ENCODE data around the gene EXOC1. TPM values are rescaled to one million over a fixed set of nuclear protein-coding genes. Genes with fewer than 3 reads are reported as not detected.
A peak's percentile ranks its signal among the peaks of the same experiment; 100 is the strongest.

Gene EXOC1
- total RNA-seq, 1 experiment from 2014 or later, result 24.1 TPM

DNA sequence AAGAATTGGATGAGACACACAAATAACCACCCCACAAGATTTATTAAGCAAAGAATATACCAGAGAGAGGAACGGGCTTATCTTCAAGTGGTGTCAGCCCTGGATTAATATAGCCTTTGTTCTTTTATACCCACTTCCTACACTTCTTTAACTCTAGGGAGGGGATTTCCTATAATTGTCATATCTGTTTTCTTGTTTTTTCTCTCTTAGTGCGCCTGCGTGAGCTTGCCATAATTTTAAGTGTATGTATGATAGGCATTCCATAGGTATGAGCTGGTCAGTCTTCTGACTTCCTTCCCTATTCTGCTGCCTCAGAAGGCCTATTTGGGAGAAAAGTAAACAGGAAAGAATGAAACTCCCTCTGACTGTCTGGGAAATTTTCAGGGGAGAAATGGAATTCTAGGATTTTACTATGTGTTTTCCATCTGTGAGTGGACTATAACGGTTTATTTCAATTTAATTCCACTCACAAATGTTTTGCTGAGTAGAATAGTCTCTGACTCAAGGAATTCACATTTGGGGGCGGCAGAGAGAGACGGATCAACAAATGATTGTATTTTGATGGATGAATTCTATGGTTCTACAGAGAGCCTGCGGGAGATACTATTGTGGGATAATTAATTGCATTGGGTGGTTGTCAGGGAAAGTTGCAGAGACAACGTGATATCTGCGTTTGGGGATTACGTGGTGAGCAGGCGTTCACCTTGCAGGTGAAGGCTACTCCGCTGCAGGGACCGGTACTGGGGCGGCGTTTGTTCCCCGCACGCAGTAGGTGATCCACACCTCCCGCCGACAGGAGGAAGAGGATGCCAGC lies 94.7 kb downstream of the EXOC1 start:
- peak overlapping the region; percentile 87 for H3K27ac ChIP-seq (ENCODE audit: low read length)
- no peaks in the 10 kb centered on the region; the same call in 1 of the 2 replicates for H3K36me3 ChIP-seq (ENCODE audit: control insufficient read depth, insufficient read depth, low read length)
- TF ChIP-seq, protein P1, sequence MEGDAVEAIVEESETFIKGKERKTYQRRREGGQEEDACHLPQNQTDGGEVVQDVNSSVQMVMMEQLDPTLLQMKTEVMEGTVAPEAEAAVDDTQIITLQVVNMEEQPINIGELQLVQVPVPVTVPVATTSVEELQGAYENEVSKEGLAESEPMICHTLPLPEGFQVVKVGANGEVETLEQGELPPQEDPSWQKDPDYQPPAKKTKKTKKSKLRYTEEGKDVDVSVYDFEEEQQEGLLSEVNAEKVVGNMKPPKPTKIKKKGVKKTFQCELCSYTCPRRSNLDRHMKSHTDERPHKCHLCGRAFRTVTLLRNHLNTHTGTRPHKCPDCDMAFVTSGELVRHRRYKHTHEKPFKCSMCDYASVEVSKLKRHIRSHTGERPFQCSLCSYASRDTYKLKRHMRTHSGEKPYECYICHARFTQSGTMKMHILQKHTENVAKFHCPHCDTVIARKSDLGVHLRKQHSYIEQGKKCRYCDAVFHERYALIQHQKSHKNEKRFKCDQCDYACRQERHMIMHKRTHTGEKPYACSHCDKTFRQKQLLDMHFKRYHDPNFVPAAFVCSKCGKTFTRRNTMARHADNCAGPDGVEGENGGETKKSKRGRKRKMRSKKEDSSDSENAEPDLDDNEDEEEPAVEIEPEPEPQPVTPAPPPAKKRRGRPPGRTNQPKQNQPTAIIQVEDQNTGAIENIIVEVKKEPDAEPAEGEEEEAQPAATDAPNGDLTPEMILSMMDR (IDR thresholded peaks at IDR 0.05), result no peak
- TF ChIP-seq TCF7L2 (IDR thresholded peaks at IDR 0.05; ENCODE audit: low read depth, low read length) (0 out of 2 replicates have a peak, but pooled peaks have one; percentile 28), POLR2AphosphoS5 (IDR thresholded peaks at IDR 0.05; ENCODE audit: low read depth, low read length) (no peak), SIN3A (IDR thresholded peaks at IDR 0.05; ENCODE audit: borderline replicate concordance, insufficient read depth, low read depth, low read length) (no peak)
- TF ChIP-seq, protein P2, sequence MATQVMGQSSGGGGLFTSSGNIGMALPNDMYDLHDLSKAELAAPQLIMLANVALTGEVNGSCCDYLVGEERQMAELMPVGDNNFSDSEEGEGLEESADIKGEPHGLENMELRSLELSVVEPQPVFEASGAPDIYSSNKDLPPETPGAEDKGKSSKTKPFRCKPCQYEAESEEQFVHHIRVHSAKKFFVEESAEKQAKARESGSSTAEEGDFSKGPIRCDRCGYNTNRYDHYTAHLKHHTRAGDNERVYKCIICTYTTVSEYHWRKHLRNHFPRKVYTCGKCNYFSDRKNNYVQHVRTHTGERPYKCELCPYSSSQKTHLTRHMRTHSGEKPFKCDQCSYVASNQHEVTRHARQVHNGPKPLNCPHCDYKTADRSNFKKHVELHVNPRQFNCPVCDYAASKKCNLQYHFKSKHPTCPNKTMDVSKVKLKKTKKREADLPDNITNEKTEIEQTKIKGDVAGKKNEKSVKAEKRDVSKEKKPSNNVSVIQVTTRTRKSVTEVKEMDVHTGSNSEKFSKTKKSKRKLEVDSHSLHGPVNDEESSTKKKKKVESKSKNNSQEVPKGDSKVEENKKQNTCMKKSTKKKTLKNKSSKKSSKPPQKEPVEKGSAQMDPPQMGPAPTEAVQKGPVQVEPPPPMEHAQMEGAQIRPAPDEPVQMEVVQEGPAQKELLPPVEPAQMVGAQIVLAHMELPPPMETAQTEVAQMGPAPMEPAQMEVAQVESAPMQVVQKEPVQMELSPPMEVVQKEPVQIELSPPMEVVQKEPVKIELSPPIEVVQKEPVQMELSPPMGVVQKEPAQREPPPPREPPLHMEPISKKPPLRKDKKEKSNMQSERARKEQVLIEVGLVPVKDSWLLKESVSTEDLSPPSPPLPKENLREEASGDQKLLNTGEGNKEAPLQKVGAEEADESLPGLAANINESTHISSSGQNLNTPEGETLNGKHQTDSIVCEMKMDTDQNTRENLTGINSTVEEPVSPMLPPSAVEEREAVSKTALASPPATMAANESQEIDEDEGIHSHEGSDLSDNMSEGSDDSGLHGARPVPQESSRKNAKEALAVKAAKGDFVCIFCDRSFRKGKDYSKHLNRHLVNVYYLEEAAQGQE (IDR thresholded peaks at IDR 0.05; ENCODE audit: insufficient read depth in 1 of 2, low read depth in 2 of 2, low read length in 1 of 2), result no peak
- H3K4me1 ChIP-seq (ENCODE audit: control insufficient read depth, insufficient read depth, low read length), result peaks cover 15% of the 10 kb centered on the region
- ChIA-PET CTCF (interaction anchor here (0.7 kb wide), 1 partner anchor 54 kb away, joined by 3 read pairs; no protein-coding TSS in a partner anchor), POLR2A (interaction anchor here (0.6 to 0.9 kb wide), 2 partner anchors 101 to 439 kb away, joined by 3 read pairs; partner anchors contain the start of gene AASDH)
- intact Hi-C loops (cut with micrococcal nuclease; ENCODE audit: unreplicated experiment) (loop anchor here (5.0 kb wide), 1 partner anchor 354 kb away; no protein-coding TSS in a partner anchor), in situ Hi-C loops (cut with HindIII; ENCODE audit: low pct_unique_long_range_greater_than_20kb, low sequenced_read_pairs) (no loop called here)
- peak overlapping the region; percentile 60 to 90 for H3K4me3 ChIP-seq (ENCODE audit: low read depth in 2 of 2, low read length in 2 of 2)
- no peaks in the 10 kb centered on the region for H3K27me3 ChIP-seq (ENCODE audit: control insufficient read depth, insufficient read depth, low read length)
- BruUV-seq (replicated peaks), result no TSS peak
- ATAC-seq (peak; percentile 70), DNase-seq (ENCODE audit: low read depth, low spot score) (peak; percentile 84)
- no peaks in the 10 kb centered on the region for H3K9me3 ChIP-seq (ENCODE audit: control insufficient read depth, insufficient read depth, low read depth, low read length)

DNA sequence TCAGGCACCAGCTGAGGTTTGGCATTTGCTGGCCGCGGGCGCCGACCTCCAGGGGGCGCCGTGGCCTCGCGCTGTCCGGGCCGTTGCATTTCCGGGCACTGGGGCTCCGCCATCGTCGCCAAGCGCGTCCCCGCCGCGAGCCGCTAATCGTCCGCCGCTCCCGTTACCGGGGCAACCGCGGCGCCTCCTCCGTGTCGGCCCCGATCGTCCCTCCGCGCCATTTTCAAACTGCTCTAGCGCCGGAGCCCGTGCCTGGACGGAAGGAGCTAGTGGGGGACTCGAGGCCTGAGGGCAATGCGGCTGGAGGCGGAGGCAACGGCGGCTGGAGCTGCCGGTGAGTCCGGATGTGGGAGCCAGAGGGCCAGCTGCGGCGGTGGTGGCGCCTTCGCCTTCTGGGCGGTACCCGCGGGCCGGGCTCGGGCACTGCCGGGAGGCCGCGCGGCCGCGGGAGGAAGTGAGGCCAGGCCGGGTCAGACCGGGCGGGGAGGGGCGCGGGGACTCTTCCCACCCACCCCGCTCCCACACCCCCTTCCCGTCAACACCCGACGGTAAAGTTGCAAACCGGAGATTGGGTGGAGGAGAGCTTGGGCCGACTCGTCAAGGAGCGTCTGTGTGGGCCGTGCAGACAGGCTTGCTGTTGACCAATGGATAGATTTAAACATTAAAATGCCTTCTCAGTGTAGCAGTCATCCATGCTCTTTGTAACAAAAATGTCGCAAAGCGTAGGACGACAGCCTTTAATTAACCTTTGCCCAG lies 95.5 kb downstream of the EXOC1 start, which contains the start of gene CEP135:
TSS of gene CEP135 (plus strand) at position 220 of the 756 bp plus-strand sequence. CDS start 3,186 bp downstream, outside the sequence.
- Histone ChIP-seq H3K27ac (ENCODE audit: low read length) (peak within 1 kb of the TSS; percentile 88), H3K27me3 (ENCODE audit: control insufficient read depth, insufficient read depth, low read length) (no peaks in the 10 kb centered on the region), H3K4me1 (ENCODE audit: control insufficient read depth, insufficient read depth, low read length) (peaks cover 15% of the 10 kb centered on the region), H3K9me3 (ENCODE audit: control insufficient read depth, insufficient read depth, low read depth, low read length) (no peaks in the 10 kb centered on the region), H3K4me3 (ENCODE audit: low read depth in 2 of 2, low read length in 2 of 2) (peak within 1 kb of the TSS; percentile 60 to 90), H3K36me3 (ENCODE audit: control insufficient read depth, insufficient read depth, low read length) (peaks cover 2% of the 10 kb centered on the region)
- peak; percentile 93 for ATAC-seq
- intact Hi-C loops (cut with micrococcal nuclease; ENCODE audit: unreplicated experiment) (loop anchor here (5.0 kb wide), 1 partner anchor 353 kb away; no protein-coding TSS in a partner anchor), in situ Hi-C loops (cut with HindIII; ENCODE audit: low pct_unique_long_range_greater_than_20kb, low sequenced_read_pairs) (no loop called here)
- CTCF ChIA-PET, result interaction anchor here (0.5 to 0.9 kb wide), 4 partner anchors 29 to 496 kb away, joined by 3 to 5 read pairs (median 3); no protein-coding TSS in a partner anchor
- DNase-seq (ENCODE audit: low read depth, low spot score), result peak; percentile 61
- POLR2A ChIA-PET, result interaction anchor here (0.6 to 0.9 kb wide), 4 partner anchors 12 to 491 kb away, joined by 3 to 5 read pairs (median 3); partner anchors contain the start of gene AASDH
- BruUV-seq (replicated peaks), result no TSS peak
- TF ChIP-seq, protein P1 (IDR thresholded peaks at IDR 0.05), result peak; percentile 92
- TF ChIP-seq SIN3A (IDR thresholded peaks at IDR 0.05; ENCODE audit: borderline replicate concordance, insufficient read depth, low read depth, low read length) (peak; percentile 89; the same call in 1 of the 2 replicates), POLR2AphosphoS5 (IDR thresholded peaks at IDR 0.05; ENCODE audit: low read depth, low read length) (peak; percentile 72), TCF7L2 (IDR thresholded peaks at IDR 0.05; ENCODE audit: low read depth, low read length) (no peak)
- TF ChIP-seq, protein P2 (IDR thresholded peaks at IDR 0.05; ENCODE audit: insufficient read depth in 1 of 2, low read depth in 2 of 2, low read length in 1 of 2), result 0 out of 4 replicates have a peak, but pooled peaks of 1 of the 2 experiments have one; percentile 18
